SIG-M5 treated with dmso at 0.1 percent for 504 hours (cell line): ENCODE data around the gene LLGL2.
"Not testable (repeated sequence)": the region's sequence is repeated elsewhere in the genome, so short reads cannot be mapped to it uniquely, and the experiment has no call there.

Experiments
- DNase-seq: peaks from one replicate; lab custom pipeline; 2025; ENCODE audit not compliant: unreplicated experiment; lab: John Stamatoyannopoulos, UW

The LLGL2 gene

DNA sequence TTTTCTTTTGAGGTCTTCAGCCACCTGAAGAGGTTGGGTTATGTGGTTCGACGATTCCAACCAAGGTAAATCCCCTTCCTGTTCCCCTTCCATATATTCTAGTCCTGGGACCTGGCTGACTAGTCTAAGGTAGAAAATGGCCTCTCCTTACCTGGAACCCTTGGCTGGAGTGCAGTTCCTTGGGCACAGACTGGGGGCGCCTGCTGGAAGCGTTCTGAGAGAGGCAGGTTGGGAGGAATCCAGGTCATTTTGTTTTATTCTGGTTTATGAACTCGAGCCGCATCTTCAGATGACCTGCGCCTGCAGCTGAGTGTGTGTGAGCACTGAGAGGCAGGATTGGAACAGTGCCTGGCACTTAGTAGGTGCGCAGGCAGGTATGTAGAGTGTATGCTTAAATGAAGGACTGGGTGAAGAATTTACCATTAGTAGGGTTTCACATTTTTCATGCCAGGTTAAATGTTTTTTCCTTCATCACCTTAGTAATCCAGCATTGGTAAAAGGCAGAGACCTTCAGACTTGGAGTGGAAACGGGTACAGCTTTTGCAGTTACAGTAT lies 6.4 kb upstream of the LLGL2 start:
- no peak for DNase-seq

DNA sequence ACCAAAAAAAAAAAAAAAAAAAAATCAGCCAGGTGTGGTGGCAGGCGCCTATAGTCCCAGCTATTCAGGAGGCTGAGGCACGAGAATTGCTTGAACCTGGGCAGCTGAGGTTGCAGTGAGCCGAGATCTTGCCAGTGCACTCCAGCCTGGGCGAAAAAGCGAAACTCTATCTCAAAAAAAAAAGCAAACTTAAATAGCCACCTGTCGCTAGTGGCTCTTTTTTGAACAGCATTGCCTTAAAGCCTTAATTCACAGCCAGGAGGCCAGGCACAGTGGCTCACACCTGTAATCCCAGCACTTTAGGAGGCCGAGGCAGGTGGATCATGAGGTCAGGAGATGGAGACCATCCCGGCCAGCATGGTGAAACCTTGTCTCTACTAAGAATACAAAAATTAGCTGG lies 5.1 kb upstream of the LLGL2 start:
- not testable (repeated sequence) for DNase-seq

DNA sequence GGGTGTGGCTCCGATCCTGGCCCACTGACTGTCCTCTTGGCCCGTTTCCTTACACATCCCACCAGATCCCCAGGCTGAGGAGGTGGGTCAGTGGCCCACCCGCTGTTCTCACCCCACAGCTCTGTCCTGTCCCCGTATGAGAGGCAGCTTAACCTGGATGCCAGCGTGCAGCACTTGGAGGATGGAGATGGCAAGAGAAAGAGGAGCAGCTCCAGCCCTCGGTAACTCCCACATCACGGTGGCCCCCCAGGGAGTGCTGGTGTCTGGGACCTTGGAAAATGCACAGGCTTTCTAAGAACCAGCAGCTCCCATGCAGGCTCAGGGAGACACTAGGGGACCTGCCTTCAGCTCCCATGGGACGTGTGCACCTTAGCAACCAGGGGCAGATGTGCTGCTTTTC lies 4.2 kb upstream of the LLGL2 start:
- no peak for DNase-seq

DNA sequence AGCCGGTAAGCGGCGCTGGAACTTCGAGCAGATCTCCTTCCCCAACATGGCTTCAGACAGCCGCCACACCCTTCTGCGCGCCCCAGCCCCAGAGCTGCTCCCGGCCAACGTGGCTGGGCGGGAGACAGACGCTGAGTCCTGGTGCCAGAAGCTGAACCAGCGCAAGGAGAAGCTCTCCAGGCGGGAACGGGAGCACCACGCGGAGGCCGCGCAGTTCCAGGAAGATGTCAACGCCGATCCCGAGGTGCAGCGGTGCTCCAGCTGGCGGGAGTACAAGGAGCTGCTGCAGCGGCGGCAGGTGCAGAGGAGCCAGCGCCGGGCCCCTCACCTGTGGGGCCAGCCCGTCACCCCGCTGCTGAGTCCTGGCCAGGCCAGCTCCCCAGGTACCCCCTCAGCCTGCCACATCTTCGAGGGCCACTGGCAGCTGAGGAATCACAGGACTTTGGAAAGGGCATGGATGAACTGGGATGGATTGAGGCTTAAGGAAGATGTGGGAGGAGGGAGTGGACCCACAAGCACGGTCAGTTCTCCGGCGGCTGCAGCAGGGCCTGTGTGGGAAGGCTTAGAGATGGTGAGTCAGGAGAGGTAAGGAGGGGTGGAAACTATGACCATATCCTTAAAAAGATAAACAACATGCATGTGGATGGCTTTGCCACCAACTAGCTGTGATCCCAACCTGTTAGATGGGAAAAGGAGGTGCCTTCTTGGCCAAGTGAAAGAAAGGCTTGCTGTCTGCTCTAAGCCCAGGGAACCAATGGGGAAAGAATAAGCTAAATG lies 3.4 kb upstream of the LLGL2 start:
- no peak for DNase-seq

DNA sequence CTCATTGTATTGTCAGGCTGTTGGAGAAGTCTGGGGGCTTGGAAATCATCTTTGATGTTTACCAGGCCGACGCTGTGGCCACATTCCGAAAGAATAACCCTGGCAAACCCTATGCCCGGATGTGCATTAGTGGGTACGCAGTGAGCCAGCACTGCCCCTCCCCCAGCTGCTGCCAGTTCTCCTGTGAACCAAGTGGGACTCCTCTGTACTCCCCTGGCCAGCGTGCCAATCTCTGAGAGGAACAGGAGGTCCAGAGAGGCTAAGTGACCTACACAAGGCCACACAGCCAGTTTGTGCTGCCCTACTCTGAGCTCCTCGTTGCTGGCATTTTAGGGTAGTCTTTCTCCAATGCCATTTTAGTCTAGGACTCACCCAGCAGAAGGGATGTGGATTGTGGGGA lies 1.9 kb upstream of the LLGL2 start:
- DNase-seq = no peak

DNA sequence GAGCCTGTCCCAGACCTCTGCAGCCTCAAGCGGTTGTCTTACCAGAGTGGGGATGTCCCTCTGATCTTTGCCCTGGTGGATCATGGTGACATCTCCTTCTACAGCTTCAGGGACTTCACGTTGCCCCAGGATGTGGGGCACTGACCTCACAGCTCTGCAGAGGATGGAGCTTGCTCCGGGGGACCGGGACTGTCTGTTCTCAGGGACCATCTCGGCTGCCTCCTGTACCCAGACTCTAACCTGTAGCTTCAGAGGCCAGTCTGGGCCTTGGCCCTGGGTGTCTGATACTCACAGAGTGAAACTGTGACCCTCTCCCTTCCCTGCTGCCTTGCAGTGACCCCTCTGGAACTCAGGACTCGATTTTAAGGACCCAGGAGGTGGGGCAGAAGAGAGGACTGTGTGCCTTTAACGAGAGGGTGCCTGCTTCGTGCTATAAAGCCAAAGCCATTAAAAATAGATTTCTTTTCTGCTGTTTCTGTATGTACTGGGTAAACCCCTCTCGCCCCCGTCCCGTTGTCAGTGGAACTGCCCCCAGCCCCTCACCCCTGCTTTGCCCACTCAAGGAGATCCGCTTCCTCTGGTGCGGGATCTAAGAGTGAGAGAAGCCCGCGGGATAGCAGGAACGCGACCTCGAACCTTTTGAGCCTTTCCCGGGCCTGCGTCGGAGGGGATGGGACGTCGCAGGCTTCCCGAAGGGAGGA lies 1.1 kb upstream of the LLGL2 start:
- no peak for DNase-seq

DNA sequence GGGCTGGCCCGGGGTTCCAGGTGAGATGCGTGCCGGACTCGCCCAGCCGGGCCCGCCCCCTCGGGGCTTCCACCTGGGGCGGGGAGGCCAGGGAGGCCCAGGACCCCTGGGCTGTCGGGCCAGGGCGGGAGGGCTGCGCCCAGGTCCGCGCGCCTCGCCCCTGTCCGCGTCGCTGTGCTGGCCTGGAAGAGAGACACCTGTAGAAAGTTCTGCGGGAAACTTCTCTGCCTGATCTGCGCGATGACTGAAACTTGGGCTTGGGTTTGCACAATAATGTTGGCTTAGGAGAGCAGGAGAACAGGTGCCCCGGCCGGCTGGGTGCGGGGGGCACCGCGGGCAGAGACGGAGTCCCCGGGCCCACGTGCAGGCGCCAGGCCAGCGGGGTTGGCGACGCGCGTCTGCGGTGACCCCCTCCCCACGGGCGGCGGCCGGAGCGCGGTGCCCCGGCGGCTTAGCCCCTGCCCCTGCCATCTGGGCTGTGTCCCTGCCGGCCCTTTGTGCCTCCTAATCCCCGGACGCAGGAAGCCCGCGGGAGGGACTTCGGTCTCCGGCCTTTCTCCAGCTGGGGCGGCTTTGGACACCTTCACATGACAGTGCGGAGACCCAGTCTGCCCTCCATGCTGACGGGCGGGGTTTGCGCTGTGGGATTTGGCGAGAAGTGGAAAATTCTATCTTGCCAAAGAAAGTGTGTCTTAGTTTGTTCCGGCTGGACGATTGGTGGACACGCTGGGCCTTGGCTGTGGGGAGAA lies 483 bp downstream of the LLGL2 start:
- no peak for DNase-seq

DNA sequence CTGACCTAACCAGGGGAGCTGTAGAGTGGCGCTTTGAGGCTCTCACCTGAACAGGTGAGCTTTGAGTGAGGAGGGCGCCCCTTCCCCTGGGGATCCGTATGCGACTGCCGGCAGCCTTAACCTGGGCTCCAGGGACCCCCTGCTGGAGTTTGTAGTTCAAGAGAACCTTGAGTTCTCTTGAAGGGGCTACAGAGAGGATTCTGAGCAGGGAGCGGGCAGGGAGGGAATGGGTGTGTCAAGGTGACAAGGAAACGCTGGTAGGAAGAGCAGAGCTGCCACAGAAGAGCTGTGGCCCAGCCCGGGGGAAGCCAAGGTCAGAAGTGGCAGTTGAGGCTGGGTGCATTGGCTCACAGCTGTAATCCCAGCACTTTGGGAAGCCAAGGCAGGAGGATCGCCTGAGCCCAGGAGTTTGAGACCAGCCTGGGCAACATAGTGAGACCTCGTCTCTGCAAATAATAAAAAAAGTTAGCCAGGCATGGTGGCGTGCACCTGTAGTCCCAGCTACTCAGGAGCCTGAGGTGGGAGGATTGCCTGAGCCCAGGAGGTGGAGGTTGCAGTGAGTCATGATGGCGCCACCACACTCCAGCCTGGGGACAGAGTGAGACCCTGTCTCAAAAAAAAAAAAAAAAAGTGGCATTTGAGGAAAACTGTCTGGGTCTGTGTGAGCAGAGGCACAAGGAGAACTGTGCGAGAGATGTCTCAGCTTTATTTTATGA lies 1.2 kb downstream of the LLGL2 start:
- no peak for DNase-seq

DNA sequence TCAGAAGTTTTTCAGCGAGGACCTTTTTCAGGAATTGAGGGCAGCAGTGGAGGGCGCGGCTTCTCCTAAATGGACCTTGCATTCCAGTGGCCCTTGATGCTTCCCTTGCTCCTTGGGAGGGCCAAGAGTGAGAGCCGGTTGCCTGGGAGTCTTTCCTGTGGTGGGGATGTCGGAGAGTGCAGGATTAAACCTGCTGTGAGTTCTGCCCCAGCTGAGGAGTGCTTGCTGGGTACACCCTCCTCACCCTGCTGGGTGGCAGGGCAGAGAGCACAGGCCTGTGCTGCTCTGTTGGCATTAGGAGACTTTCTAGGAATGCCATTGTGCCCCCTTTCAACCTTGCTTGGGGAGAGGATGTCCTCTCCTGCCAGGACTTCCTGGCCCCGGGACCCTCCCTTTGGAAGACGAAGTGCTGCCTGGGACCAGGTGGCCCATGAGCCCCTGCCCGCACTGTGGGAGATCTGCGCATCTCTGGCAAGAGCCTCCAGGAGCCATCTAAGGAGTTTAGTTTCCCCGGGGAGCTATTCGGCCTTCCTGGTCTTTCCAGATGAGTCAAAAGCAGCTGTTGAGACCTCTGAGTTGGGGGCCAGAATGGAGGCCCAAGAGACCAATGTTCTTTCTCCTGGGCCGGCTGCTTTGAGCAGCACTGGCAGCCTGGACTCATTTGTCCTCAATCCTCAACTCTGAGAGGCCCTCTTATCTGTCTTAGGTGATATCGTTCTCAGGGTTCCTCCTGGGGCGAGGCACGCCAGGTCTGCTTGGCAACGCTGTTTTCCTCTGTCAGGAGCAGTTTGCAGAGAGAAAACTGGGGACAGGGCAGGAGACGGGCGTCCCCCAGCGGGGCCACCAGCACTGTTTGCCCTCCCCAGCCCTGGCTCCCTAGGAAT lies 5.6 kb downstream of the LLGL2 start:
- no peak for DNase-seq

DNA sequence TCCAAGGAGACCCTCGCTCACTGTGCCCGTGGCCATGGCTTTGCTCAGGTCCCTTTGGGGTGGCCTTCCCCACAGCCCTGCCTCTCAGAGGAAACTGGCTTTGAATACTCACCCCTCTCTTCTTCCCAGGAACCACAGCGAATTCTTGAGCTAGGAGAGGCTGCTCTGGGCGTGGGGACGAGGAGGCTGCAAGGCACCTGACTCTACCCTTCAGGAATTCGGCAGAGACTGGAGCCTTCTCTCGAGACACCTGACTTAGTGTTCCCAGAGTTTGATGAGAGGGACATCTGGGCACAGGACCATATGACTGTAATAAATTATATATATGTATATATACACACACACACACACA lies 6.2 kb downstream of the LLGL2 start:
- DNase-seq = no peak

DNA sequence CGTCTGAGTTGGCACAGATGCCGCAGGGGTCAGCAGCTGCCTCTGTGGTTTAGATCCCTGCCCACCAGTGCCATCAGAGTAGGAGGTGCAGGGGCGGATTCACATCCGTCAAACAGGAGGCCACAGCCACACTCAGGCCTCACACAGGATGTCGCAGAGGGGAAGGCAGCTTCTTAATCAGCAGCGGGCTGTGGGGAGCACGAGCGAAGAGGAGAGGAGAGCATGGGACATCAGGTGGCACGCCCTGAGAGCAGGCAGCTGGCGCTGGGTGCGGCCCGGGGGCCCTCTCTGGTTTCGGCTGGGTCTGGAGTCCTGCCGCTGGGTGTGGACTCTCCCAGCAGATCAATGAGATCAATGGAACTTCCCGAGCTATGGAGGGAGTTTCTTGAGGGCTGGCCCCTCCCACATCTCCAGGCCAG lies 9.6 kb downstream of the LLGL2 start:
- DNase-seq = no peak

DNA sequence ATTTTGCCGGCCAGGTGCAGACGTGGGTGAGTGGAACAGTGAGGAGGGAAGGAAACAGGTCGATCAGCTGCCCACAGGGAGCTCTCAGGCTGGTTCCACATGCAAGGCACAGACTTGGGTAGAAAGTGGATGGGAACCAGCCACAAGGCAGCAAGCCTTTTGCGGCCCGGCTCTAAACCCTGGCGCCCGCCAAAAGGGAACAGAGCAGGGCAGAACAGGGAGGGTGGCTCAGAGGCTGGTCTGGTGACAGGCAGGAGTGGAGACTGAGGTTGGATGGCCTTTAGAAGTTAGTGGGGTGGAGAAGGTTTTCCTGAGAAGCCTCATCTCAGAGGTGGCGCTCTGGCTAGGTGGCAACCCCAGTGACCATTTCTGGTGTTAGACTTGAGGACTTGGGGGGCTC lies 10.4 kb downstream of the LLGL2 start:
- no peak for DNase-seq

DNA sequence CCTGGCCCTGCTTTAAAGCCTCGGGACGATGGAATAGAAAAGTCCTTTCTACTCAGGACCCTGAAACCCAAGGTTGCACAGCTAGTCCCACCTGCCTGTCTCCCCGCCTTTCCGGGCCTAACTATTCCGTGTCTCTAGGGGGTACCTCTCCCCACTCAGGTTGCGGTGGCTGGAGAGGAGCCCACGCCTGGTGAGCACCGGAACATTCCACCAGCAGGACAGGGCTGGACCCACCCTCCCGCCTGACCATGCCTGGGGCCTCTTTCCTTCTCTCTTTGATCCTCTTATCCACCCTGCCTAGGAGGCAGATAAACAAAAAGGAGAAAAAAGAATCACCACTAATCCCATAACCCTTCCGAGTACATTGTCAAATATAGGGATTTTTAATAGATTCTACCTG lies 10.9 kb downstream of the LLGL2 start:
- no peak for DNase-seq

DNA sequence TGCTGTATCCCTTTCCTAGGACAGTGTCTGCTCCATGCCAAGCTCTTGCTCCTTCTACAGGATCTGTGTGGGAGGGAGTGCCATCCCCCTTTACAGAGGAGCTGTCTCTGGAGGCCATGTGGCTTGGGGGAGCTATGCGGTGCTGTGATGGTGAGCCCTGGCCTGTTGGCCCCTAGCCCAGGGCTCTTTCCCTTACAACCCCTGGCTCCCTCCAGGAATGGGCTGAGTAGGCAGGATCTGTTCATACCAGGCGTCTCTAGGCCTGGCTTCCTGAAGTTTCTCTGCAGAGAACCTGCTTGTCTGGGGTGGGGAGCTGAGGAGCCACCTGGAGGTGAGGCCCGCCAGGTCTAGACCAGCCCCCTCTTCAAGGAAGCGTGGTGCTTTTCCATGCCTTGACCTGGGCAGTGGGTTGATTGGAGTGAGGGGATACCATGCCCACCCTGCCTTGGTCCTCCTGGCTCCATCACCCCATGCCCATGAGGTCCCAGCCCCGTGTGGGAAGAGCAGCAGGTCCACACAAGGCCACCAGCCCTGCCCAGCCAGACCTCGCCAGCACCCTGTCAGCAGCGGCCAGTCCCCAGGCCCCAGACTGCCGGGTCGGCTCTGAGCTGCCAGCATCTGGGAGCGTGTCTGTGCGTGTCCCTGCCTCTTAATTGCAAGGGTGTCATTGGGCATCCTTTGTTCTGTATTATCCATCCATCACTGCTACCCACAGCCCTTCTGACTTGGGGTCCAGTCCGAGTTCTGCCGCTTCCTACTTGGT lies 14.7 kb downstream of the LLGL2 start:
- DNase-seq = no peak

DNA sequence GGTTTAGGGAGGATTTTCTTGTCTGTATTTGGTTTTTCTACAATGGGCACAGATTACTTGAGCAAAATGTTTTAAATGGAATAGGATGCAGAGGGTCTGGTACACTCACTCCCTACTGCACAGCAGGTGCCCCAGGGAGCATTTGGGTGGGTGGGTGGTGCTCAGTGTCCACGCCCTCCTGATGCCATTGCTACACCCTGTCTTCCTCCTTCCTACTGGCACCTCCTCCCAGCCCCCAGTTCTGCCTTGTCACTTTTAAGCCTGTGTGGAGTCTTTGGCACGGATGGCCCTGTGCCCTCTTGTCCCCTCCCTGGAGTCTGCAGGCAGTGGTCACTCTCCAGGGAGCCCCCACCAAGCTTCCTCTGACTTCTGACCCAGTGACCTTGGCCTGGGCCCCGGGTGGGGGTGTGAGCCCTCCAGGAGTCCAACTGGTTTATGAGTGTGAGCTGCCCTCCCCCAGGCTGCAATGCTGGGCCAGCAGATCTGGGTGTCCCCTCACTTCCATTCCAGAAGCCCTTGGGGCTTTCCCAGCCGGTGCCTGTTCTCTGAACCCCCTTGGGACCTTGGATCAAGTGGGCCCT lies 15.5 kb downstream of the LLGL2 start:
- no peak for DNase-seq

DNA sequence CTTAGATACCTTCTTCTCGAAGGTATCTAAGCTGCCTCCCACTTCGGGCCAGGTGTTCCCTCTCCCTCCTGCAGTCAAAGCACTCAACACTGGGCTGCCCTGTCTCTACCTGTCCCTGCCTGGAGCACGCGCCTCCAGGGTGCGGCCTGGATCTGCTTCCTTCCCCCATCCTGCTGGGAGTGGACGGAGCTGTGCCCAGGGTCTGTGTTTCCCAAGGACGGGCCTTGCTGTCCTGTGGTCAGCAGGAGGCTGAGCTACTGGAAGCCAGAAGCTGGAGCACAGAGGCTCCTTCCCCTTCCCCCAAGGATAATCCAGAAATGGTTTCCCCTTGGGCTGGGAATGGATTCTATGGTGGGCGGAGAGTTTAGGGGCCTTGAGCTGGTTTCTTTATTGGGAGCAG lies 16.7 kb downstream of the LLGL2 start:
- no peak for DNase-seq

DNA sequence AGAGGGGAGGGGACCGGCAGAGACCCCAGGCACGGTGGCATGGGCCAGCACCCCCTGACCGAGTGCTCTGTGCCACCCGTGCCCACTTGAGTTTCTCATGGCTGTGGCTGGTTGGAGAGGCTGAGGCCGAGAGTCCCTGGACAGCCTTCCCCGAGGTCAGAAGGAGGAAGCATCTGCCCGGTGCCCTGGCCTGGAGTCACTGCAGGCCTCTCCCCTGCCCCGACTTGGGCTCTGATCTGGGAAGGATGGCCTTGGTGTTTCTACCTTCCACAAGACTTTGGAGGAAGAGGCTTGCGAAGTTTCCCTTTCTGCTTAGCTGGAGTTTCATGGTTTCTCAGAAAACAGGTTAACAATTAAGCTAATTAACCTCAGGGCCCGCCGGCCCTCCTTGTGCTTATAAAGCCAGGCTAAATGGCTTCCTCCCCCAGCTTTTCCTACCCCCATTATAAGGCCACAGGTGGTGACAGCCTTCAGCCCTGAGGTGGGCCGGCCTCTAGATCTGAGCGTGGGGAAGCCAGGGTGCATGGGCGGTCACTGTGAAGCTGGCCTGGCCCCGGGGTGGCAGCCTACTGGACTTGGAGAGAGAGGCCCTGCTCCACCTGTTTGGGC lies 17.3 kb downstream of the LLGL2 start:
- no peak for DNase-seq

DNA sequence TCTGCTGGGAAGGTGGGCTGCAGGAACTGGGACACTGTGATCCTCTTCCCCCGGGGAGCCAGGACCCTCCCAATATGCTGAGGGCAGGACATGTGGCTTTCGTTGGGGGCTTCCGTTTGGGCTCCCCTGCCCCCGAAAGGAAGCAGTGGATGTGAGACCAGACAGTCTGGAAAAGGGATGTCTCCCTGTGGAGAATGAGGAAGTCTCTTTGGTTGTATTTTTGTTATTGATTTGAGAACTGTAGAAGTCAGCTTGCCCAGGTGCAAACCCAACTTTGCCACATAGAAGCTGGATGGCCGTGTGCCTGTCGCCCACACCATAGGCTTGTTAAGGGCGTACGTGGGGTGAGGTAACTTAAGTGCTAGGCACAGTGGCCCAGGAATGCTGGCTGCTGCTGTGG lies 18.8 kb downstream of the LLGL2 start:
- no peak for DNase-seq

DNA sequence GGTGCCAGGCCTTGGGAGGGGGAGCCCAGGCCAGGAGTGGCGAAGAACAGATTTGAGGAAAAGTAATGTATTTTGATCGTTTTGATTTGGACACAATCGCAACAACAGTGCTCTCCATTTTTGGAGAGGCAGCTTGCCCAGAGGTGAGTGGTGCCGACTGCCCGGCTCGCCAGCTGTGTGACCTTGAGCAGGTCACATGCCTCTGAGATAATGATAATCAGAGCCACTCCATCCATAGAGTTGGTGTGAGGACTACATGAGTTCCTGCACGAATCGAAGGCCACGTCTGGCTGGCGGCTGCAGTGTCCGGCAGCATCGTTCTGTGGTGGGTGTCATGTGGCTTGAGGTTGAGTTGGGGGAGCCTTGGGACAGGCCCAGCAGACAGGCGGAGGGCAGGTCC lies 20.7 kb downstream of the LLGL2 start:
- DNase-seq = no peak
